ENCODE data around the gene MPRIP.

Gene MPRIP

DNA sequence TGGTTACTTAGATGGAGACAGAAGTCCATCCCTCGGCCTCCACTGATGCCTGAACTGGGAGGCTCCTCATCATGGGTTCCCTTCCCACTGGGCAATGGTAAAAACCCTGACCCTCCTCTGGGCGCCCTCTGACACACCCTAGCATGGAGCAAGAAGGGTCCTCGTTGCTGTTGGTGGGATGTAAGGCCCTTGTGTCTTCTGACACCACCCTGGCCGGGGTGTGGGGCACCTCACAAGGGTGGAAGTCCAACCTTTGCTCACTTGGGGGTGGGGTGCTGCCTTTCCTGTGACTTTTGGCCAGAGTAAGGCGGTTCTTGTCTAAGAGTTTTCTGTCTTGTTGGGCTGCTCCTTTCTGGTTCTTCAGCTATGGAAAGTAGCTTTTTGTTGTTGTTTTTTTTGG lies 28.7 kb downstream of the MPRIP start:
- TF ChIP-seq, protein P1, sequence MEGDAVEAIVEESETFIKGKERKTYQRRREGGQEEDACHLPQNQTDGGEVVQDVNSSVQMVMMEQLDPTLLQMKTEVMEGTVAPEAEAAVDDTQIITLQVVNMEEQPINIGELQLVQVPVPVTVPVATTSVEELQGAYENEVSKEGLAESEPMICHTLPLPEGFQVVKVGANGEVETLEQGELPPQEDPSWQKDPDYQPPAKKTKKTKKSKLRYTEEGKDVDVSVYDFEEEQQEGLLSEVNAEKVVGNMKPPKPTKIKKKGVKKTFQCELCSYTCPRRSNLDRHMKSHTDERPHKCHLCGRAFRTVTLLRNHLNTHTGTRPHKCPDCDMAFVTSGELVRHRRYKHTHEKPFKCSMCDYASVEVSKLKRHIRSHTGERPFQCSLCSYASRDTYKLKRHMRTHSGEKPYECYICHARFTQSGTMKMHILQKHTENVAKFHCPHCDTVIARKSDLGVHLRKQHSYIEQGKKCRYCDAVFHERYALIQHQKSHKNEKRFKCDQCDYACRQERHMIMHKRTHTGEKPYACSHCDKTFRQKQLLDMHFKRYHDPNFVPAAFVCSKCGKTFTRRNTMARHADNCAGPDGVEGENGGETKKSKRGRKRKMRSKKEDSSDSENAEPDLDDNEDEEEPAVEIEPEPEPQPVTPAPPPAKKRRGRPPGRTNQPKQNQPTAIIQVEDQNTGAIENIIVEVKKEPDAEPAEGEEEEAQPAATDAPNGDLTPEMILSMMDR (IDR thresholded peaks at IDR 0.05; ENCODE audit: insufficient read depth, low read length, poor library complexity, severe bottlenecking): no peak

DNA sequence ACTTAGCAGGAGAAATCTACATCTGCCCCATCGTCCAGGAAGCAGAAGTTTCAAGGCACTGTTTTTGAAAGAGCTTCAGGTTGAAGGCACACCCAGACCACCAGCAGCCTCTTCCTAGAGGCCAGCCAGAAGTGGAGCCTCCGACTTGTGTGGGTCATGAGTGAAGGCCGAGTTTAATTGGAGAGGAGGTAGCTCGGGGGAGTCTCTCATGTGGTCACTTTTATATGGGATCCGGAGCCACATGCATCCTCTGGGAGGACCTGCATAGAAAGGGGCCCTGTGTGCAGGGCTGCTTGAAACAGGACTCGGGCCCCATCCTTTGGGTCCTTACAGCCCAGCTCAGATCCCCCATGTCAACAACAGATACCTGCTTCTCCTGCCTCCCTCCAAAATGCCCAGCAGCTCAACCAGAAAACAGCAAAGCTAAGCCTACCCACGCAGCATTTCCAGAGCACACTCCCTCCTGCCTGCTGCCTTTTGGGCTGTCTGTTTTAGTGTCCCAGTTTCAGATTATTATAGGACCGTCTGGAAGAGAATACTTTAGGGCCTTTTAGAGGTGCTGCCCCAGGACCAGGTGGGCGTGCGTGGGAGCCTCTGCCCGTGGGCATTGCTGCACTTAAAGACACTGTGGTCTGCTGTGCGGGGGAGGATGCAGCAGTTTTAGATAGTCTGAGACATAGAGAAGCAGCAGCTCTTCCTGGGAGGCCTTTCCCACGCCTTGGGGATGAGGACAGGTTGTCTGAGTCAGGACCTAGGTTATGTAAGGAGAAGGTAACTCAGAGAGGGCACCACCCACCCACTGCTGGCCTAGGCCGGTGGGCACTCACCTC lies 29.5 kb downstream of the MPRIP start:
- Histone ChIP-seq H3K36me3 (ENCODE audit: control insufficient read depth, insufficient read depth, low read length) (peaks cover 10% of the 10 kb centered on the region), H3K4me3 (replicated peaks; ENCODE audit: low read depth, low read length) (no peak overlapping the region), H3K27me3 (replicated peaks; ENCODE audit: control insufficient read depth, insufficient read depth, low read length) (no peaks in the 10 kb centered on the region)
- TF ChIP-seq, protein P1 (IDR thresholded peaks at IDR 0.05; ENCODE audit: insufficient read depth, low read length, poor library complexity, severe bottlenecking): no peak
- DNase-seq (ENCODE audit: extremely low read depth, insufficient read length): no peak

More for the DNA sequence above, 28.7 kb downstream of the MPRIP start:
- Histone ChIP-seq H3K27me3 (replicated peaks; ENCODE audit: control insufficient read depth, insufficient read depth, low read length) (no peaks in the 10 kb centered on the region), H3K36me3 (ENCODE audit: control insufficient read depth, insufficient read depth, low read length) (peaks cover 8% of the 10 kb centered on the region), H3K4me3 (replicated peaks; ENCODE audit: low read depth, low read length) (no peak overlapping the region)
- DNase-seq (ENCODE audit: extremely low read depth, insufficient read length): no peak

DNA sequence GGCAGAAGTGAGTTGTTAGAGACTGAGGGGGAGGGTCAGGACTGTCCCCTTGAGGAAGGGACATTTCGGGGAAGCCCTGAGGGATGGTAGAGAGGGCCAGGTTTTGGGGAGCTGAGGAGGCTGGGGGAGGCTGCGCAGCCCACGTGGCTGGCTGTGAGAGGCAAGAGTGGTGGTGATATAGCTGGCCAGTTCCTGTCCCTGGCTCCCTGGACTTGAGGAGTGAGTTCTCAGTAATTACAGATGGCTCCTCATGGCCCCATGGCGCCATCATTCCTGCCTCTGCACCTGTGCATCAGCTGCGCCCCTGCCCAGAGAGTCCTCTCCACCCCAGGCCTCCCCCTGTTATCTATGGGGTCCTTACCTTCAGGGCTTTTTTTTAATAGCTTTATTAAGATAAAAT lies 30.3 kb downstream of the MPRIP start:
- TF ChIP-seq, protein P1 (IDR thresholded peaks at IDR 0.05; ENCODE audit: insufficient read depth, low read length, poor library complexity, severe bottlenecking): no peak
- H3K27me3 ChIP-seq (replicated peaks; ENCODE audit: control insufficient read depth, insufficient read depth, low read length): no peaks in the 10 kb centered on the region
- no peak overlapping the region for H3K4me3 ChIP-seq (replicated peaks; ENCODE audit: low read depth, low read length)
- H3K36me3 ChIP-seq (ENCODE audit: control insufficient read depth, insufficient read depth, low read length): peaks cover 12% of the 10 kb centered on the region
- DNase-seq (ENCODE audit: extremely low read depth, insufficient read length): no peak

DNA sequence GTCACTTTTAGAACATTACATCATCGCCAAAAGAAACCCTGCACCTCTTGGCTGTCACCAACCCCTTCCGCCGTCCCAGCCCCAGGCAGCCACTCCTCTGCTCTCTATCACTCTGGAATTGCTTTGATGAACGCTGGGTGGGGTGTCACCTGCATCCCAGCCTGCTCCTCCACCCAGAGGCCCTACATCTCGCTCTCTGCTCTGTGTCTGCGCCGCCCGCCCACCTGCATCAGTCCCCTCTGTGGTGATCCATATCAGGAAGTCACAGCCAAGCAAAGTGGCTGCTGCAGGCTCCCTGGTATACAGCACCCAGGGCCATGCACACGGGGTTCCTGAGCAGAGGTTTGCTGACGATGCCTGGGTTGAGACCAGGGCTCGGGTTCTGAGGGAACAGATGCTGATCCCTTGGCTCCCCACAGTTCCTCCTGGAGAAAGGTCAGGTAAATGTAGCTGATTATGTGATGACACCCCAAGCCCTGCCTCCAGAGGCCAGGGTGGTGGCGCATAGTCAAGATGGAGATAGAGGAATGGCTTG lies 30.8 kb downstream of the MPRIP start:
- Histone ChIP-seq H3K27me3 (replicated peaks; ENCODE audit: control insufficient read depth, insufficient read depth, low read length) (no peaks in the 10 kb centered on the region), H3K36me3 (ENCODE audit: control insufficient read depth, insufficient read depth, low read length) (peaks cover 12% of the 10 kb centered on the region), H3K4me3 (replicated peaks; ENCODE audit: low read depth, low read length) (no peak overlapping the region)
- no peak for DNase-seq (ENCODE audit: extremely low read depth, insufficient read length)
- TF ChIP-seq, protein P1 (IDR thresholded peaks at IDR 0.05; ENCODE audit: insufficient read depth, low read length, poor library complexity, severe bottlenecking): no peak

DNA sequence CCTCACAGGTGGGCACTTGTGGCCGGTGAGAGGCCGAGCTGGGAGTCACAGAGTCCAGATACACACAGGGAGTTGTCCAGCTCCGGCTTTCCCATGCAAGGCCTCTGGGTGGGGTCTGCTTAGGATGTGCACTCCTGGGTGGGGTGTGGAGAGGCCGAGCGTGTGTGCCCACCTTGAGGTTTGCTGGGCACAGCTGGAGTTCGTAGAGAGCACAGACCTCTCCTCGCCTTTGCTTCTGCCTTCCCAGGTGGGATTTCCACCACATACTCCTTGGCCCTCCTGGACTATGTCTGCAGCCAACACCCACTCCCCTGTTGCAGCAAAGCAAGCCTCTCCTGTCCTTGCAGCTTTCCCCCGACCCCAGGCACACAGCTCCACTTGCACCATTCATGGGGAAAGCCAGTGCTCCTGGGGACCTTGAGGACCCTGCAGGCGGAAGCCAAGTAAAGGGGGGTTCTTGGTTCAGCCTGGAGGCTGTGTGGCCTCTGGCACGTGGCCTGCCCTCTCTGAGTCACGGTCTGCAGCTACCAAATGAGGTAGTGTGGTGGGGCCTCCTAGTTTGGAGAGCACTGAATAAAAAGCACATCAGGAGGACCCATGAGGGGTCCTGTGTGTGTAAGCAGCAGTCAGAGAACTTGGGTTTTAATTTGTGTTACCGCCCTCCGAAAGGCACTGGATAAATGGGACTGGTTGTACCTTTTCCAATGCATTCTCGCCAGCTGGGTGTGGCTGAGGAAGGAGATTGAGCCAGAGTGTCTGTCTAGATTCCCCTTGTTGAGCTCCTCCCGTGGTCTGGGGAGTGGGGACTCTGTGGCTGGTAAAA lies 31.5 kb downstream of the MPRIP start:
- TF ChIP-seq, protein P1 (IDR thresholded peaks at IDR 0.05; ENCODE audit: insufficient read depth, low read length, poor library complexity, severe bottlenecking): no peak
- H3K36me3 ChIP-seq (ENCODE audit: control insufficient read depth, insufficient read depth, low read length): peaks cover 12% of the 10 kb centered on the region
- no peak for DNase-seq (ENCODE audit: extremely low read depth, insufficient read length)
- H3K27me3 ChIP-seq (replicated peaks; ENCODE audit: control insufficient read depth, insufficient read depth, low read length): no peaks in the 10 kb centered on the region
- no peak overlapping the region for H3K4me3 ChIP-seq (replicated peaks; ENCODE audit: low read depth, low read length)
